Measurements from ENCODE around the gene FAM171A2.

Gene FAM171A2

GRCh38 chr17:44307387-44308186 is 56.1 kb downstream of the FAM171A2 start:
- no peak for DNase-seq (ENCODE audit: low read depth)
- no peak for TF ChIP-seq CTCF (conservative IDR thresholded peaks at IDR 0.05; ENCODE audit: low read depth, low read length)
- peak overlapping the region; percentile 48 for H3K4me3 ChIP-seq (ENCODE audit: low read depth, low read length)

- H3K4me3 ChIP-seq (ENCODE audit: low read depth, low read length) = no peak overlapping the region
- TF ChIP-seq CTCF (conservative IDR thresholded peaks at IDR 0.05; ENCODE audit: low read depth, low read length) = no peak
- DNase-seq (ENCODE audit: low read depth) = no peak
Measured at GRCh38 chr17:44304651-44305050, 59.0 kb downstream of the FAM171A2 start.

All from choroid plexus epithelial cell (primary cell).